ENCODE results near the gene TNRC6C.

DNA sequence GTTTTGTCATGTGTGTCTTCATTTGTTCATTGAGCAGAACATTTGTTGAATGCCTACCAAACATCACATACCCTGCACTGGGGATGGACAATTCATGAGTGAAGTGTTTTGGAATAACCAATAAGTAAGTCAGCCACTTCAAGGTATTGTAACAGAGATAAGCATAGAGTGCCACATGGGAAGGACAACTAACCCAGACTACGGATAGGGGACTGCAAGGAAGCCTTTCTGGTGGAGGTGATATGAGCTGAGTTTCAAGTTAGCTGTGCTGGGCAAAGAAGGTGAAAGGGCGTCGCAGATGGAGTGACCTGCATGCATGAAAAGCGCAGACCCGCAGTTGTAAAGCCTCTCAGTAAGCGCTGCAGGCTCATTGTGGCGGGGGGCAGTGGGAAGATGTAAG lies 78.8 kb downstream of the TNRC6C start:
- TF ChIP-seq, protein P1, sequence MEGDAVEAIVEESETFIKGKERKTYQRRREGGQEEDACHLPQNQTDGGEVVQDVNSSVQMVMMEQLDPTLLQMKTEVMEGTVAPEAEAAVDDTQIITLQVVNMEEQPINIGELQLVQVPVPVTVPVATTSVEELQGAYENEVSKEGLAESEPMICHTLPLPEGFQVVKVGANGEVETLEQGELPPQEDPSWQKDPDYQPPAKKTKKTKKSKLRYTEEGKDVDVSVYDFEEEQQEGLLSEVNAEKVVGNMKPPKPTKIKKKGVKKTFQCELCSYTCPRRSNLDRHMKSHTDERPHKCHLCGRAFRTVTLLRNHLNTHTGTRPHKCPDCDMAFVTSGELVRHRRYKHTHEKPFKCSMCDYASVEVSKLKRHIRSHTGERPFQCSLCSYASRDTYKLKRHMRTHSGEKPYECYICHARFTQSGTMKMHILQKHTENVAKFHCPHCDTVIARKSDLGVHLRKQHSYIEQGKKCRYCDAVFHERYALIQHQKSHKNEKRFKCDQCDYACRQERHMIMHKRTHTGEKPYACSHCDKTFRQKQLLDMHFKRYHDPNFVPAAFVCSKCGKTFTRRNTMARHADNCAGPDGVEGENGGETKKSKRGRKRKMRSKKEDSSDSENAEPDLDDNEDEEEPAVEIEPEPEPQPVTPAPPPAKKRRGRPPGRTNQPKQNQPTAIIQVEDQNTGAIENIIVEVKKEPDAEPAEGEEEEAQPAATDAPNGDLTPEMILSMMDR (IDR thresholded peaks at IDR 0.05) = no peak
- no peak for TF ChIP-seq POLR2A (IDR thresholded peaks at IDR 0.05)

All from lower leg skin (tissue), 3 donors.